Smooth muscle cell (in vitro differentiated cells): Measurements from ENCODE around the gene GULP1. TPM values are rescaled to one million over a fixed set of nuclear protein-coding genes. Genes with fewer than 3 reads are reported as not detected.

Experiments
- DNase-seq: peaks from one replicate; lab custom pipeline; 2025; ENCODE audit not compliant: unreplicated experiment; lab: John Stamatoyannopoulos, UW
- H2AFZ ChIP-seq: fragments of 200-600 bp; sonication (generic); 2 replicates; pipeline ENCODE4 v1.6.0; 2016; ENCODE audit warnings: antibody characterized with exemption, low read depth, mild to moderate bottlenecking
- H3F3A ChIP-seq: fragments of 200-600 bp; sonication (generic); 2 replicates; pipeline ENCODE4 v1.6.0; 2017; ENCODE audit warnings: antibody characterized with exemption, low read depth
- H3K27ac ChIP-seq: fragments of 200-600 bp; sonication (generic); 2 replicates; pipeline ENCODE4 v1.5.1; 2016; ENCODE audit warnings: low read depth, mild to moderate bottlenecking
- H3K27me3 ChIP-seq: fragments of 200-600 bp; sonication (generic); 2 replicates; pipeline ENCODE4 v1.6.1; 2016; ENCODE audit warnings: low read depth, mild to moderate bottlenecking
- H3K36me3 ChIP-seq: fragments of 200-600 bp; sonication (generic); 2 replicates; pipeline ENCODE4 v1.5.1; 2016; ENCODE audit warnings: low read depth
- H3K4me1 ChIP-seq: fragments of 200-600 bp; sonication (generic); 2 replicates; pipeline ENCODE4 v1.5.1; 2016; ENCODE audit warnings: low read depth
- H3K4me2 ChIP-seq: fragments of 200-600 bp; sonication (generic); 2 replicates; pipeline ENCODE4 v1.6.0; 2016; ENCODE audit warnings: mild to moderate bottlenecking
- H3K4me3 ChIP-seq: fragments of 200-600 bp; sonication (generic); 2 replicates; pipeline ENCODE4 v1.5.1; 2016; ENCODE audit warnings: mild to moderate bottlenecking
- H3K79me2 ChIP-seq: fragments of 200-600 bp; sonication (generic); 2 replicates; pipeline ENCODE4 v1.6.0; 2016; ENCODE audit warnings: low read depth, mild to moderate bottlenecking
- H3K9ac ChIP-seq: fragments of 200-600 bp; sonication (generic); 2 replicates; pipeline ENCODE4 v1.6.0; 2016; ENCODE audit warnings: low read depth
- H3K9me3 ChIP-seq: fragments of 200-600 bp; sonication (generic); replicated peaks from 2 replicates; pipeline ENCODE4 v1.5.1; 2016; ENCODE audit warnings: low read depth
- H4K20me1 ChIP-seq: fragments of 200-600 bp; sonication (generic); 2 replicates; pipeline ENCODE4 v1.6.0; 2016; ENCODE audit warnings: low read depth
- WGBS: methylation state at CpG from one replicate; pipeline ENCODE4 v1.1.7; 2016; ENCODE audit warnings: low lambda C conversion rate; 5-methylcytosine and 5-hydroxymethylcytosine counted together
- polyA plus RNA-seq: library from polyadenylated mRNA; unstranded; fragments of >200 nt; fragmentation: Nextera tagmentation; extraction: Ambion mirVana; gene quantifications from 2 replicates; pipeline ENCODE4 v1.2.1, GENCODE V29; 2016
- total RNA-seq: library from RNA; depleted of rRNA; stranded (reverse); fragments of >200 nt; gene quantifications from 2 replicates; pipeline ENCODE4 v1.2.3, GENCODE V29; 2014
- TF ChIP-seq, protein P1 (sequence below): fragments of 200-600 bp; sonication (generic); IDR thresholded peaks from 2 replicates; pipeline ENCODE4 v1.5.1; 2017; ENCODE audit warnings: borderline replicate concordance, mild to moderate bottlenecking, antibody characterized with exemption; ENCODE audit not compliant: insufficient read depth, poor library complexity, severe bottlenecking

The GULP1 gene
- total and polyA plus RNA-seq, 2 experiments from 2014 or later: 40.2 to 115 TPM

- Histone ChIP-seq H3K27ac (no peak overlapping the region), H2AFZ (no peak overlapping the region), H3K79me2 (peaks cover 88% of the 10 kb centered on the region), H3K27me3 (no peaks in the 10 kb centered on the region), H3K36me3 (peaks cover 10% of the 10 kb centered on the region), H3K4me1 (peaks cover 6% of the 10 kb centered on the region), H3K4me2 (no peak overlapping the region), H3K9ac (no peak overlapping the region), H3F3A (no peaks in the 10 kb centered on the region), H4K20me1 (no peaks in the 10 kb centered on the region), H3K4me3 (no peak overlapping the region), H3K9me3 (no peaks in the 10 kb centered on the region)
- WGBS: 95% methylated on average over 4 of the region's 4 CpGs
- no peak for DNase-seq
- TF ChIP-seq, protein P1, sequence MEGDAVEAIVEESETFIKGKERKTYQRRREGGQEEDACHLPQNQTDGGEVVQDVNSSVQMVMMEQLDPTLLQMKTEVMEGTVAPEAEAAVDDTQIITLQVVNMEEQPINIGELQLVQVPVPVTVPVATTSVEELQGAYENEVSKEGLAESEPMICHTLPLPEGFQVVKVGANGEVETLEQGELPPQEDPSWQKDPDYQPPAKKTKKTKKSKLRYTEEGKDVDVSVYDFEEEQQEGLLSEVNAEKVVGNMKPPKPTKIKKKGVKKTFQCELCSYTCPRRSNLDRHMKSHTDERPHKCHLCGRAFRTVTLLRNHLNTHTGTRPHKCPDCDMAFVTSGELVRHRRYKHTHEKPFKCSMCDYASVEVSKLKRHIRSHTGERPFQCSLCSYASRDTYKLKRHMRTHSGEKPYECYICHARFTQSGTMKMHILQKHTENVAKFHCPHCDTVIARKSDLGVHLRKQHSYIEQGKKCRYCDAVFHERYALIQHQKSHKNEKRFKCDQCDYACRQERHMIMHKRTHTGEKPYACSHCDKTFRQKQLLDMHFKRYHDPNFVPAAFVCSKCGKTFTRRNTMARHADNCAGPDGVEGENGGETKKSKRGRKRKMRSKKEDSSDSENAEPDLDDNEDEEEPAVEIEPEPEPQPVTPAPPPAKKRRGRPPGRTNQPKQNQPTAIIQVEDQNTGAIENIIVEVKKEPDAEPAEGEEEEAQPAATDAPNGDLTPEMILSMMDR: no peak
These were observed 179.5 kb downstream of the GULP1 start for GRCh38 chr2:188471166-188471565.

DNA sequence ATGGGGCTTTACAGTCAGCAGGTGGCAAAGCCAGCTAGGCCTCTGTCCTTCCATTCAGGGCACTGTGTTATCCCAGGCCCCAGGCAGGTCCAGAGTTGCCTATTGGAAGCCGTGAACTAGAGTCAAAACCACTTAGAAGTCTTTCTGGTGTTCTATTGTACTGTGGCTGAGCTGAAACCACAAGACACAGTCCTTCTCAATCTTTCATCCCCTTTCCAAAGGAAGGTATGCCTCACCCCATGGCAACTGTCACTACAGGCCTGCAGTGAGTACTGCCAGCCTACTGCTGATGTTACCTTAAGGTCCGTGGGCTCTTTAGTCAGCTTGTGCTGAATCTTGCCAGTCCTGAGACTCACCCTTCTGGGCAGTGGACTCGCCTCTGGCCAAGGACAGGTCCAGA is 181.6 kb downstream of the GULP1 start:
- no peak overlapping the region for H3K4me3 ChIP-seq
- no peak overlapping the region for H2AFZ ChIP-seq
- H3K36me3 ChIP-seq: peaks cover 10% of the 10 kb centered on the region
- peaks cover 6% of the 10 kb centered on the region for H3K4me1 ChIP-seq
- H3K27ac ChIP-seq: no peak overlapping the region
- TF ChIP-seq, protein P1: no peak
- no peaks in the 10 kb centered on the region for H3K27me3 ChIP-seq
- WGBS: 96% methylated on average over 3 of the region's 3 CpGs
- DNase-seq: no peak
- H3K9ac ChIP-seq: no peak overlapping the region
- no peaks in the 10 kb centered on the region for H3K9me3 ChIP-seq
- no peaks in the 10 kb centered on the region for H4K20me1 ChIP-seq
- H3F3A ChIP-seq: no peaks in the 10 kb centered on the region
- H3K79me2 ChIP-seq: peaks cover 84% of the 10 kb centered on the region
- H3K4me2 ChIP-seq: no peak overlapping the region

- Histone ChIP-seq H3K9ac (no peak overlapping the region), H3K4me2 (no peak overlapping the region), H3K36me3 (peaks cover 10% of the 10 kb centered on the region), H3K27me3 (no peaks in the 10 kb centered on the region), H4K20me1 (no peaks in the 10 kb centered on the region), H3K9me3 (no peaks in the 10 kb centered on the region), H3F3A (no peaks in the 10 kb centered on the region), H3K79me2 (peaks cover 74% of the 10 kb centered on the region), H3K4me1 (peaks cover 6% of the 10 kb centered on the region), H2AFZ (no peak overlapping the region), H3K4me3 (no peak overlapping the region), H3K27ac (no peak overlapping the region)
- DNase-seq: no peak
- WGBS: 91% methylated on average over 2 of the region's 2 CpGs
- TF ChIP-seq, protein P1: no peak
These were observed 182.6 kb downstream of the GULP1 start for GRCh38 chr2:188474316-188474715.

DNA sequence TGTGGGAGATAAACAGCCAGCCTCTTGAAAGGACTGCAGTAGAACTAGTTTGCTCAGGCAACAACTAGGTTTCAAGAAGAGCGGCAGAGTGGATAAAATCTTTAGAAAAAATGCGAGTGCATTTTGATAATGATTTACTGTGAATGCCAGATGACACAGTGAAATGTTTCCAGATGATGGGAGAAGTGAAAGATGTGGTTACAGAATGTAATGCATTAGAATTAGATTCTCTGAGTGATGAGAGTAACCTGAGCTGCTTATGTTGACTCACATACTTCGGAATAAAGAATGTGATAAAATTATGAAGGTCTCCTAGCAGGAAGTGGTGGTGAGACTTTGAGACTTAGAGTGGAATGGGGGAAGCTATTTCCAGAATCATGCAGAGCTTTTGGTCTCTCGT is 184.3 kb downstream of the GULP1 start:
- H3K27me3 ChIP-seq: no peaks in the 10 kb centered on the region
- no peak overlapping the region for H3K4me3 ChIP-seq
- H3K9ac ChIP-seq: no peak overlapping the region
- H3K4me1 ChIP-seq: peaks cover 6% of the 10 kb centered on the region
- peak overlapping the region; percentile 40 for H3K27ac ChIP-seq
- no peak overlapping the region for H2AFZ ChIP-seq
- WGBS: 36% methylated on average over 4 of the region's 4 CpGs
- no peaks in the 10 kb centered on the region for H4K20me1 ChIP-seq
- H3K4me2 ChIP-seq: peak overlapping the region; percentile 11
- H3K79me2 ChIP-seq: peaks cover 58% of the 10 kb centered on the region
- TF ChIP-seq, protein P1: no peak
- no peaks in the 10 kb centered on the region for H3F3A ChIP-seq
- H3K9me3 ChIP-seq: no peaks in the 10 kb centered on the region
- no peak for DNase-seq
- no peaks in the 10 kb centered on the region for H3K36me3 ChIP-seq
